SU-DHL-6 (cell line): ENCODE measurements around the gene SPTBN1.

Experiments used
- H2AFZ ChIP-seq: fragments of 200-600 bp; sonication (generic); 2 replicates; pipeline ENCODE4 v1.6.1; 2014; ENCODE audit warnings: low read depth, mild to moderate bottlenecking, moderate library complexity, mixed read lengths, antibody characterized with exemption, low read length; ENCODE audit not compliant: severe bottlenecking
- H3F3A ChIP-seq: fragments of 200-600 bp; shearing (Covaris generic); 2 replicates; pipeline ENCODE4 v1.6.0; 2016; ENCODE audit warnings: antibody characterized with exemption, mild to moderate bottlenecking; ENCODE audit not compliant: insufficient read depth
- H3K27ac ChIP-seq: fragments of 200-600 bp; sonication (generic); 2 replicates; pipeline ENCODE4 v1.5.1; 2016; ENCODE audit warnings: low read depth, mild to moderate bottlenecking, low read length, moderate library complexity, mixed read lengths
- H3K27me3 ChIP-seq: fragments of 200-600 bp; sonication (generic), shearing (Covaris generic); 2 replicates; pipeline ENCODE4 v1.6.0; 2014; ENCODE audit warnings: mild to moderate bottlenecking, low read length
- H3K36me3 ChIP-seq: fragments of 200-600 bp; sonication (generic); 2 replicates; pipeline ENCODE4 v1.6.1; 2014; ENCODE audit warnings: mild to moderate bottlenecking, low read length, mixed read lengths
- H3K4me2 ChIP-seq: fragments of 300-600, 200-600 bp; shearing (Covaris generic), sonication (generic); 2 replicates; pipeline ENCODE4 v1.6.0; 2014; ENCODE audit warnings: low read length, low read depth, mild to moderate bottlenecking; ENCODE audit not compliant: poor library complexity, severe bottlenecking
- H3K4me3 ChIP-seq: fragments of 200-600 bp; sonication (generic); 2 replicates; pipeline ENCODE4 v1.5.1; 2014; ENCODE audit warnings: antibody characterized with exemption, low read length, mild to moderate bottlenecking, mixed read lengths; ENCODE audit not compliant: insufficient read depth, poor library complexity, severe bottlenecking
- H3K79me2 ChIP-seq: fragments of 200-600 bp; sonication (generic); 2 replicates; pipeline ENCODE4 v1.6.1; 2014; ENCODE audit warnings: mild to moderate bottlenecking, low read length, moderate library complexity; ENCODE audit not compliant: insufficient read depth
- H3K9ac ChIP-seq: fragments of 200-600 bp; sonication (generic); 2 replicates; pipeline ENCODE4 v1.7.0; 2014; ENCODE audit warnings: mild to moderate bottlenecking, low read length
- H3K9me2 ChIP-seq: fragments of 200-600 bp; sonication (generic); replicated peaks from 2 replicates; pipeline ENCODE4 v1.6.1; 2014; ENCODE audit warnings: low read length; ENCODE audit not compliant: insufficient read depth
- H3K9me3 ChIP-seq: fragments of 200-600 bp; sonication (generic); 2 replicates; pipeline ENCODE4 v1.6.1; 2014; ENCODE audit warnings: low read length, mixed read lengths; ENCODE audit not compliant: insufficient read depth
- H4K20me1 ChIP-seq: fragments of 200-600 bp; sonication (generic); 2 replicates; pipeline ENCODE4 v1.6.1; 2014; ENCODE audit warnings: low read depth, mild to moderate bottlenecking, antibody characterized with exemption, low read length, moderate library complexity, mixed read lengths
- CTCF ChIP-seq: fragments of 200-600 bp; sonication (generic); IDR thresholded peaks from one replicate; pipeline ENCODE4 v1.5.1; 2017; ENCODE audit warnings: antibody characterized with exemption, mild to moderate bottlenecking, low read length, moderate library complexity; ENCODE audit not compliant: insufficient read depth, poor library complexity, severe bottlenecking
- EZH2phosphoT487 ChIP-seq: fragments of 200-600 bp; sonication (generic), shearing (Covaris generic); conservative IDR thresholded peaks from 2 replicates; pipeline ENCODE4 v1.6.1; 2018; ENCODE audit warnings: mild to moderate bottlenecking, antibody characterized with exemption, low read length, moderate library complexity, mixed read lengths

SPTBN1 gene

GRCh38 chr2:54539683-54540082 is 83.6 kb downstream of the SPTBN1 start:
- no peak overlapping the region for H2AFZ ChIP-seq
- no peaks in the 10 kb centered on the region for H3F3A ChIP-seq
- H3K27me3 ChIP-seq, result no peaks in the 10 kb centered on the region
- no peak for TF ChIP-seq CTCF
- TF ChIP-seq EZH2phosphoT487, result no peak
- no peaks in the 10 kb centered on the region for H3K36me3 ChIP-seq
- H3K4me2 ChIP-seq, result no peak overlapping the region
- H3K9ac ChIP-seq, result no peak overlapping the region
- no peaks in the 10 kb centered on the region for H4K20me1 ChIP-seq
- no peaks in the 10 kb centered on the region for H3K9me2 ChIP-seq
- no peaks in the 10 kb centered on the region for H3K9me3 ChIP-seq
- H3K4me3 ChIP-seq, result no peak overlapping the region
- H3K27ac ChIP-seq, result no peak overlapping the region
- H3K79me2 ChIP-seq, result 0 out of 2 replicates have a peak, but pooled peaks cover 7% of the 10 kb centered on the region

- Histone ChIP-seq H3K36me3 (no peaks in the 10 kb centered on the region), H3K27me3 (no peaks in the 10 kb centered on the region), H4K20me1 (no peaks in the 10 kb centered on the region), H3K79me2 (0 out of 2 replicates have a peak, but pooled peaks cover 7% of the 10 kb centered on the region), H3K9ac (no peak overlapping the region), H3K4me2 (no peak overlapping the region), H3K9me3 (no peaks in the 10 kb centered on the region), H3K27ac (no peak overlapping the region), H3K4me3 (no peak overlapping the region), H3K9me2 (no peaks in the 10 kb centered on the region), H3F3A (no peaks in the 10 kb centered on the region), H2AFZ (no peak overlapping the region)
- no peak for TF ChIP-seq EZH2phosphoT487
- no peak for TF ChIP-seq CTCF
These were observed 84.1 kb downstream of the SPTBN1 start for GRCh38 chr2:54540194-54540593.

GRCh38 chr2:54541995-54542394 is 85.9 kb downstream of the SPTBN1 start:
- H3K9me2 ChIP-seq, result no peaks in the 10 kb centered on the region
- no peak overlapping the region for H2AFZ ChIP-seq
- peaks cover 7% of the 10 kb centered on the region; the same call in 1 of the 2 replicates for H3K79me2 ChIP-seq
- H3F3A ChIP-seq, result no peaks in the 10 kb centered on the region
- TF ChIP-seq CTCF (no peak), EZH2phosphoT487 (no peak)
- H3K27ac ChIP-seq, result no peak overlapping the region
- H3K27me3 ChIP-seq, result no peaks in the 10 kb centered on the region
- no peak overlapping the region for H3K4me3 ChIP-seq
- no peaks in the 10 kb centered on the region for H3K36me3 ChIP-seq
- H3K4me2 ChIP-seq, result no peak overlapping the region
- H4K20me1 ChIP-seq, result no peaks in the 10 kb centered on the region
- H3K9ac ChIP-seq, result no peak overlapping the region
- H3K9me3 ChIP-seq, result no peaks in the 10 kb centered on the region
